ENCODE measurements around the gene KCNS1. TPM values are rescaled to one million over a fixed set of nuclear protein-coding genes. Genes with fewer than 3 reads are reported as not detected.

KCNS1 gene
- total RNA-seq, 2 experiments from 2014 or later, result not detected

DNA sequence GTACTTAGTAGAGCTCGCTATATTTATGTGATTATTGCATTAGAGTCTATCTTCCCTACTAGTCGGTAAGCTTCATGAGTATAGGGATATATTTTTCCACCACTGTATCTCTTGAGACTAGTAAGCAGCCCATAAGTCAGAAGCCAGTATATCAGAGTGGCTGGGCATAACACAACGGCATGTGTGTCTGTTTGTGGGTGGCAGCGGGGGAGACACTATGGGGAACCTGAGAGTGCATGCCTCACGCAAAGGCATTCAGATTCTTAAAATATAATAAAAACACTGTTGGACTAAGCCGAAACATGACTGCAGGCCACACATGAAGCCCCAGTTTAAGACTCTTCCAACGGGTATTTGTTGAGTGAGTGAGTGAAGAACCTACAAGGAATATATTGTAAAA, 8.0 kb downstream of the KCNS1 start:
- no peaks in the 10 kb centered on the region for H3K36me3 ChIP-seq (ENCODE audit: insufficient read depth, low read length)
- no peaks in the 10 kb centered on the region for H3K9me2 ChIP-seq (ENCODE audit: insufficient read depth, low read length)
- no TSS peak for BruUV-seq (replicated peaks)
- intact Hi-C loops (cut with micrococcal nuclease; ENCODE audit: unreplicated experiment), result no loop called here
- POLR2A ChIA-PET, result no interaction called here
- no peak overlapping the region for H3K27ac ChIP-seq (ENCODE audit: low read depth, low read length, poor library complexity, severe bottlenecking)
- H3K4me3 ChIP-seq (ENCODE audit: low read depth, low read length, poor library complexity, severe bottlenecking), result no peak overlapping the region
- CTCF ChIA-PET (ENCODE audit: unreplicated experiment), result no interaction called here
- no peak for DNase-seq (ENCODE audit: low spot score)
- H2AFZ ChIP-seq (ENCODE audit: low read length), result no peak overlapping the region
- TF ChIP-seq EZH2phosphoT487 (IDR thresholded peaks at IDR 0.05; ENCODE audit: borderline replicate concordance, low read depth, low read length) (no peak), CTCF (conservative IDR thresholded peaks at IDR 0.05; ENCODE audit: low read length) (no peak)
- H3K9me3 ChIP-seq (ENCODE audit: low read length), result no peaks in the 10 kb centered on the region
- H3K79me2 ChIP-seq (ENCODE audit: insufficient read depth, low read depth, low read length), result no peaks in the 10 kb centered on the region
- no peaks in the 10 kb centered on the region for H3K4me1 ChIP-seq (ENCODE audit: insufficient read depth, low read length, poor library complexity, severe bottlenecking)
- H4K20me1 ChIP-seq (ENCODE audit: insufficient read depth, low read length), result no peaks in the 10 kb centered on the region
- no peak overlapping the region for H3K4me2 ChIP-seq (ENCODE audit: low read length)

DNA sequence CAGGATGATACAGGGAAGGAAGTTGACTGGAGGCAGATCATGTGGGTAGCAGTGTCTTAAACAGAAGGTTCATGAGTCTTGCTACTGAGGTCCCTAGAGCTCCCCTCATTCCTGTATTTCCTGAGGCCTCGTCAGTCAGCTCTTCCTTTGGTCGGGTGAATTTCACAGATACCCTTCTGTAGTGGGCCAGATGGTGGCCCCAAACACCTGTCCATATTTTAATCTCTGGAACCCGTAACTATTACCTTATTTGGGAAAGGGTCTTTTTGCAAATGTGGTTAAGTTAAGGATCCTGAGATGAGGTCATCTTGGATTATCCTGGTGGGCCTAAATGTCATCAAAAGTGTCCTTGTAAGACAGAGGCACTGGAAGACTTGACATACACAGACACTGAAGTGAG, 9.6 kb downstream of the KCNS1 start:
- DNase-seq (ENCODE audit: low spot score), result no peak
- TF ChIP-seq CTCF (conservative IDR thresholded peaks at IDR 0.05; ENCODE audit: low read length), result no peak
- H3K27ac ChIP-seq (ENCODE audit: low read depth, low read length, poor library complexity, severe bottlenecking), result no peak overlapping the region
- H3K79me2 ChIP-seq (ENCODE audit: insufficient read depth, low read depth, low read length), result no peaks in the 10 kb centered on the region
- intact Hi-C loops (cut with micrococcal nuclease; ENCODE audit: unreplicated experiment), result no loop called here
- H2AFZ ChIP-seq (ENCODE audit: low read length), result no peak overlapping the region
- no peak overlapping the region for H3K4me3 ChIP-seq (ENCODE audit: low read depth, low read length, poor library complexity, severe bottlenecking)
- H3K4me2 ChIP-seq (ENCODE audit: low read length), result no peak overlapping the region
- H3K9me2 ChIP-seq (ENCODE audit: insufficient read depth, low read length), result no peaks in the 10 kb centered on the region
- no TSS peak for BruUV-seq (replicated peaks)
- ChIA-PET CTCF (ENCODE audit: unreplicated experiment) (no interaction called here), POLR2A (no interaction called here)
- H3K4me1 ChIP-seq (ENCODE audit: insufficient read depth, low read length, poor library complexity, severe bottlenecking), result no peaks in the 10 kb centered on the region
- no peaks in the 10 kb centered on the region for H4K20me1 ChIP-seq (ENCODE audit: insufficient read depth, low read length)
- no peaks in the 10 kb centered on the region for H3K9me3 ChIP-seq (ENCODE audit: low read length)
- H3K36me3 ChIP-seq (ENCODE audit: insufficient read depth, low read length), result 0 out of 2 replicates have a peak, but pooled peaks cover 2% of the 10 kb centered on the region

DNA sequence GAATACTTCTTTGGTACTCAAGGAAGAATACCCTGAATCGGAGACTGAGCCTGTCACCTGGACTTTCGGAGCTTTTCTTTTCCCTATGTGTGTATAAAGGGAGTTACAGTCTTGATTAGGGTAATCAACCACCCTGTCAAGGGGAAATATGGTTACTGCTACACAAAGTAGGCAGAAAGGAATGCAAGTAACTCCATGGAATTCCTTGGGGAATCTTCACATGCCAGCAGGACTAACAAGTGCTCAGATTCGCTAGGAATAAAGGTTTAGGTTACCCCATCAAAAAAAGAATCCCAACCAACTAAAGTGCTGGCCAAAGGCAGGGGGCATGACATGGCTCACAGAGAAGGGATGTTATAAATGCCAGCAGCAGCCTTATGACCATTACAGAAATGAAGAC, 10.4 kb downstream of the KCNS1 start:
- intact Hi-C loops (cut with micrococcal nuclease; ENCODE audit: unreplicated experiment), result no loop called here
- ChIA-PET CTCF (ENCODE audit: unreplicated experiment) (no interaction called here), POLR2A (no interaction called here)
- H4K20me1 ChIP-seq (ENCODE audit: insufficient read depth, low read length), result no peaks in the 10 kb centered on the region
- no peak overlapping the region for H3K4me2 ChIP-seq (ENCODE audit: low read length)
- no peak overlapping the region for H2AFZ ChIP-seq (ENCODE audit: low read length)
- H3K9me3 ChIP-seq (ENCODE audit: low read length), result no peaks in the 10 kb centered on the region
- no TSS peak for BruUV-seq (replicated peaks)
- peaks cover 5% of the 10 kb centered on the region; the same call in 1 of the 2 replicates for H3K36me3 ChIP-seq (ENCODE audit: insufficient read depth, low read length)
- H3K79me2 ChIP-seq (ENCODE audit: insufficient read depth, low read depth, low read length), result no peaks in the 10 kb centered on the region
- DNase-seq (ENCODE audit: low spot score), result no peak
- no peaks in the 10 kb centered on the region for H3K9me2 ChIP-seq (ENCODE audit: insufficient read depth, low read length)
- no peaks in the 10 kb centered on the region for H3K4me1 ChIP-seq (ENCODE audit: insufficient read depth, low read length, poor library complexity, severe bottlenecking)
- no peak for TF ChIP-seq EZH2phosphoT487 (IDR thresholded peaks at IDR 0.05; ENCODE audit: borderline replicate concordance, low read depth, low read length)
- TF ChIP-seq CTCF (conservative IDR thresholded peaks at IDR 0.05; ENCODE audit: low read length), result no peak
- no peak overlapping the region for H3K4me3 ChIP-seq (ENCODE audit: low read depth, low read length, poor library complexity, severe bottlenecking)
- H3K27ac ChIP-seq (ENCODE audit: low read depth, low read length, poor library complexity, severe bottlenecking), result no peak overlapping the region
